Body of pancreas (tissue), 4 donors: ENCODE measurements around the gene TPCN2. TPM values are rescaled to one million over a fixed set of nuclear protein-coding genes. Genes with fewer than 3 reads are reported as not detected.

Source experiments
- ATAC-seq: fragments of 150-250 bp; one replicate; pipeline ENCODE4 v1.9.1; 2016
- DNase-seq, 4 donors: peaks; one replicate each; pipeline ENCODE4 v3.0.0-alpha.2; 2019
- H3K27ac ChIP-seq, 4 donors: fragments of 200-600 bp; sonication (generic); 1 replicate in 3 of 4; 2 replicates in 1 of 4; pipeline versions ENCODE4 v1.5.1 to v1.6.1; 2016 to 2019; ENCODE audit warnings: mild to moderate bottlenecking in 1 of 4, mixed read lengths in 1 of 4, moderate library complexity in 1 of 4
- H3K27me3 ChIP-seq, 2 donors: fragments of 200-600 bp; sonication (generic); one replicate each; pipeline ENCODE4 v1.6.0; 2016; ENCODE audit warnings: mild to moderate bottlenecking in 1 of 2
- H3K36me3 ChIP-seq, 2 donors: fragments of 200-600 bp; sonication (generic); replicated peaks in 1 of 2; 2 replicates each; pipeline ENCODE4 v1.5.1; 2016; ENCODE audit warnings: low read depth in 2 of 2; ENCODE audit not compliant: insufficient read depth in 1 of 2
- H3K4me1 ChIP-seq: fragments of 200-600 bp; sonication (generic); one replicate; pipeline ENCODE4 v1.6.0; 2016
- H3K4me3 ChIP-seq, 2 donors: fragments of 200-600 bp; sonication (generic); 1 replicate in 1 of 2; 2 replicates in 1 of 2; pipeline ENCODE4 v1.5.1; 2016 to 2019
- H3K9me3 ChIP-seq, 3 donors: fragments of 200-600 bp; sonication (generic); 1 replicate in 2 of 3; 2 replicates in 1 of 3; pipeline ENCODE4 v1.5.1; 2016
- CTCF ChIP-seq, 7 experiments: fragments of 450-650 bp in 4 of 7; fragments of 200-600 bp in 3 of 7; sonication (generic) in 3 of 7; IDR thresholded peaks; one replicate each; pipeline ENCODE4 v1.5.1; 2016 to 2019; ENCODE audit warnings: antibody characterized with exemption in 7 of 7
- POLR2A ChIP-seq, 3 donors: fragments of 450-650 bp; IDR thresholded peaks; one replicate each; pipeline ENCODE4 v1.6.1; 2016; ENCODE audit warnings: antibody characterized with exemption in 3 of 3, mild to moderate bottlenecking in 2 of 3
- WGBS, 2 donors: methylation state at CpG; one replicate each; pipeline ENCODE4 v1.1.5; 2017; 5-methylcytosine and 5-hydroxymethylcytosine counted together
- intact Hi-C: fragments of 100-400 bp; cut with DNase I; formaldehyde crosslinking; loops from one replicate; pipeline ENCODE4 v1.15.1; 2023
- total RNA-seq, 2 donors: library from RNA; depleted of rRNA; stranded (reverse); fragments of >200 nt; gene quantifications; one replicate each; pipeline ENCODE4 v1.1.0, GENCODE V29; 2016

Gene TPCN2
- total RNA-seq, 2 donors from 2014 or later: 10.9 to 18.9 TPM

GRCh38 chr11:69059985-69060384 lies 11.3 kb downstream of the TPCN2 start:
- intact Hi-C loops: no loop called here

GRCh38 chr11:69060806-69061712 lies 12.3 kb downstream of the TPCN2 start:
- intact Hi-C loops: no loop called here
- H3K4me1 ChIP-seq: no peaks in the 10 kb centered on the region
- no peak for DNase-seq

More at GRCh38 chr11:69059985-69060384, 11.3 kb downstream of the TPCN2 start:
- ATAC-seq (no peak), DNase-seq (no peak)
- no peaks in the 10 kb centered on the region for H3K36me3 ChIP-seq
- no peak overlapping the region for H3K4me3 ChIP-seq
- 87 to 94% methylated on average over 12 of the region's 12 CpGs for WGBS, 2 donors
- TF ChIP-seq CTCF (IDR thresholded peaks at IDR 0.05): no peak
- TF ChIP-seq POLR2A (IDR thresholded peaks at IDR 0.05): no peak
- H3K27me3 ChIP-seq: no peaks in the 10 kb centered on the region
- no peaks in the 10 kb centered on the region for H3K9me3 ChIP-seq
- H3K27ac ChIP-seq: no peak overlapping the region
- no peaks in the 10 kb centered on the region for H3K4me1 ChIP-seq

DNA sequence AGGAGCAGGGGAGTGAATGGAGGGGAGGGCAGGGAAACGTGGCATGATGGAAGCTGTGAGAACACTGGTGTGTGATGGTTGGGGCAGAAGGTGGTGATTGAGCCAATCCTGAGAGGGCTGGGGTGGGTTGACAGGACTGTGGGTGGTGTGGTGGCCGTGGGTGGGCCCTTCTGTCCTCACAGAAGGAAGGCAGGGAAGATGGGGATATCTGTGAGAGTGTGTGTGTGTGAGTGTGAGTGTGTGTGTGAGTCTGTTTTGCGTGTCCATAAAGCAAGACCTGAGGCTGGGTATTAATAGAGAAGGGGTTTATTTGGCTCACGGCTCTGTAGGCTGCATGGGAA lies 13.0 kb downstream of the TPCN2 start:
- DNase-seq (no peak), ATAC-seq (no peak)
- no peak overlapping the region for H3K4me3 ChIP-seq
- H3K4me1 ChIP-seq: no peaks in the 10 kb centered on the region
- H3K36me3 ChIP-seq: no peaks in the 10 kb centered on the region
- 77 to 82% methylated on average over 4 of the region's 4 CpGs for WGBS, 2 donors
- no peaks in the 10 kb centered on the region for H3K9me3 ChIP-seq
- no peak overlapping the region for H3K27ac ChIP-seq
- no peak for TF ChIP-seq POLR2A (IDR thresholded peaks at IDR 0.05)
- no peak for TF ChIP-seq CTCF (IDR thresholded peaks at IDR 0.05)
- intact Hi-C loops: no loop called here
- no peaks in the 10 kb centered on the region for H3K27me3 ChIP-seq

More at GRCh38 chr11:69060806-69061712, 12.3 kb downstream of the TPCN2 start:
- ATAC-seq: no peak
- Histone ChIP-seq H3K9me3 (no peaks in the 10 kb centered on the region), H3K27me3 (no peaks in the 10 kb centered on the region), H3K27ac (no peak overlapping the region), H3K36me3 (no peaks in the 10 kb centered on the region), H3K4me3 (no peak overlapping the region)
- TF ChIP-seq POLR2A (IDR thresholded peaks at IDR 0.05) (no peak), CTCF (IDR thresholded peaks at IDR 0.05) (no peak)
- WGBS, 2 donors: 87% methylated on average over 23 to 24 of the region's 25 CpGs

- no peaks in the 10 kb centered on the region for H3K9me3 ChIP-seq
- TF ChIP-seq CTCF (IDR thresholded peaks at IDR 0.05) (no peak), POLR2A (IDR thresholded peaks at IDR 0.05) (no peak)
- H3K4me3 ChIP-seq: no peak overlapping the region
- H3K36me3 ChIP-seq: no peaks in the 10 kb centered on the region
- intact Hi-C loops: no loop called here
- no peaks in the 10 kb centered on the region for H3K27me3 ChIP-seq
- 88 to 94% methylated on average over 14 to 15 of the region's 15 CpGs for WGBS, 2 donors
- no peak overlapping the region for H3K27ac ChIP-seq
- DNase-seq: no peak
- no peaks in the 10 kb centered on the region for H3K4me1 ChIP-seq
- ATAC-seq: no peak
Measured at GRCh38 chr11:69062169-69062855, 13.6 kb downstream of the TPCN2 start.
